ENCODE measurements around the gene ATF6. TPM values are rescaled to one million over a fixed set of nuclear protein-coding genes. Genes with fewer than 3 reads are reported as not detected.

Gene ATF6
- total and polyA plus RNA-seq, 2 of the 8 experiments (the other 6 are each of a cell fraction or from before 2014, with no cell fraction given) = 4.6 to 10.0 TPM

DNA sequence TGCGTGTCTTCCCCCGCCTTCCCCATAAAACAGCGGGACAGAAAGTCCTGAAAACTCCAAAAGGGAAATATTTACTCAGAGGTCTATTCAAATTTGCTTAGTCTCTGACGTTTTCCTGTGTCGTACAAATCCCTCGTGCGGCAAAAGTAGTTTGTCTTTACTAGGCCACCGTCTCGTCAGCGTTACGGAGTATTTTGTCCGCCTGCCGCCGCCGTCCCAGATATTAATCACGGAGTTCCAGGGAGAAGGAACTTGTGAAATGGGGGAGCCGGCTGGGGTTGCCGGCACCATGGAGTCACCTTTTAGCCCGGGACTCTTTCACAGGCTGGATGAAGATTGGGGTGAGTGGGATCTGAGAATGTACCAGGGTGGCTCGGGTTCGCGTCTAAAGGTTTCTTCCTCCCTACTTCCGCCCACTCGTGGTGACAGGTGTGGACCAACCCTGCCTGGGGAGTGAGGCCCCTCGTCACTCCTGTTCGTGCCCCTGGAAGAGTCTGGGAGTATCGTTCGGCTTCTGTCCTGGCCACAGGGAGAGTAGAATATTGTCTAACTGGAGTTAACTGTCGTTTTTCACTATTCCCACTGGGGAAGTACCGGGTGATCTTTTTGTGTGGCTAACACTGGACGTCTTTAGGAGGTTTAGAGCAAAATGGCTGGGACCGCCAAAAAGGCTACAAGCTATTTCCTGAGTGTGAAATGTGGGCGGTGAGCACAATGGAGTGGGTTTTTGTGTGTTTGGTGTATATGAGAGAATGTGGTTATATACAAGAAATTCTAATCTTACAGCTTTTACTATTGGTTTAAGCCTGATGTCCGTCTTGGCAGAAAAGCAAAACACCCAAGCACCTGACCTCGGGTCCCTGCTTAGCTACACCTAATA lies at the start of gene ATF6 (continued):
- TF ChIP-seq FOSL1 (IDR thresholded peaks at IDR 0.05; ENCODE audit: insufficient read depth, low read depth, low read length) = no peak
- TF ChIP-seq, protein P1, sequence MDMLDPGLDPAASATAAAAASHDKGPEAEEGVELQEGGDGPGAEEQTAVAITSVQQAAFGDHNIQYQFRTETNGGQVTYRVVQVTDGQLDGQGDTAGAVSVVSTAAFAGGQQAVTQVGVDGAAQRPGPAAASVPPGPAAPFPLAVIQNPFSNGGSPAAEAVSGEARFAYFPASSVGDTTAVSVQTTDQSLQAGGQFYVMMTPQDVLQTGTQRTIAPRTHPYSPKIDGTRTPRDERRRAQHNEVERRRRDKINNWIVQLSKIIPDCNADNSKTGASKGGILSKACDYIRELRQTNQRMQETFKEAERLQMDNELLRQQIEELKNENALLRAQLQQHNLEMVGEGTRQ (IDR thresholded peaks at IDR 0.05; ENCODE audit: low read length) = no peak
- no peak for TF ChIP-seq CHD2 (IDR thresholded peaks at IDR 0.05; ENCODE audit: low read length)
- peak in 1 of 2 experiments; percentile 73; a peak in 1 of 4 replicates for TF ChIP-seq SIN3A (conservative IDR thresholded peaks at IDR 0.05 in 1 of 2, IDR thresholded peaks at IDR 0.05 in 1 of 2; ENCODE audit: low read depth in 1 of 2, low read length in 2 of 2)
- TF ChIP-seq POLR2A (IDR thresholded peaks at IDR 0.05; ENCODE audit: control extremely low read depth in 1 of 2, low read depth in 2 of 2, low read length in 2 of 2) = peak in 1 of 2 experiments; percentile 58; a peak in 2 of 3 replicates
- no peak for TF ChIP-seq ZNF274 (IDR thresholded peaks at IDR 0.05; ENCODE audit: borderline replicate concordance, extremely low read depth, low read length)
- TF ChIP-seq, protein P2, sequence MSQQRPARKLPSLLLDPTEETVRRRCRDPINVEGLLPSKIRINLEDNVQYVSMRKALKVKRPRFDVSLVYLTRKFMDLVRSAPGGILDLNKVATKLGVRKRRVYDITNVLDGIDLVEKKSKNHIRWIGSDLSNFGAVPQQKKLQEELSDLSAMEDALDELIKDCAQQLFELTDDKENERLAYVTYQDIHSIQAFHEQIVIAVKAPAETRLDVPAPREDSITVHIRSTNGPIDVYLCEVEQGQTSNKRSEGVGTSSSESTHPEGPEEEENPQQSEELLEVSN (IDR thresholded peaks at IDR 0.05) = no peak
- TF ChIP-seq CHD1 (IDR thresholded peaks at IDR 0.05; ENCODE audit: low read depth, low read length) = no peak
- no peak for TF ChIP-seq JUND (IDR thresholded peaks at IDR 0.05; ENCODE audit: low read length)
- TF ChIP-seq ASH2L (IDR thresholded peaks at IDR 0.05; ENCODE audit: low read length) = peak; percentile 92
- peak; percentile 56 to 89; a peak in 2 of 4 replicates for TF ChIP-seq HDAC2 (IDR thresholded peaks at IDR 0.05; ENCODE audit: borderline replicate concordance in 1 of 2, low read depth in 2 of 2, low read length in 2 of 2)
- TF ChIP-seq TAF7 (optimal IDR thresholded peaks at IDR 0.05; ENCODE audit: borderline replicate concordance, low read depth, low read length) = no peak
- TF ChIP-seq, protein P3, sequence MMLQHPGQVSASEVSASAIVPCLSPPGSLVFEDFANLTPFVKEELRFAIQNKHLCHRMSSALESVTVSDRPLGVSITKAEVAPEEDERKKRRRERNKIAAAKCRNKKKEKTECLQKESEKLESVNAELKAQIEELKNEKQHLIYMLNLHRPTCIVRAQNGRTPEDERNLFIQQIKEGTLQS (IDR thresholded peaks at IDR 0.05; ENCODE audit: insufficient read depth, low read depth, low read length) = no peak
- TF ChIP-seq BCL11A (IDR thresholded peaks at IDR 0.05; ENCODE audit: low read depth in 2 of 2, low read length in 2 of 2) = no peak
- TF ChIP-seq CEBPB (IDR thresholded peaks at IDR 0.05; ENCODE audit: low read depth, low read length) = no peak
- no peak for TF ChIP-seq CBX5 (IDR thresholded peaks at IDR 0.05; ENCODE audit: low read depth, low read length)
- TF ChIP-seq BACH1 (IDR thresholded peaks at IDR 0.05; ENCODE audit: low read length) = peak; percentile 47
- peak; percentile 74 for TF ChIP-seq RBBP5 (IDR thresholded peaks at IDR 0.05; ENCODE audit: borderline replicate concordance, low read depth, low read length)
- TF ChIP-seq POLR2AphosphoS5 (IDR thresholded peaks at IDR 0.05; ENCODE audit: low read depth, low read length) = no peak
- TF ChIP-seq EZH2 (IDR thresholded peaks at IDR 0.05; ENCODE audit: low read depth, low read length, severe bottlenecking) = no peak
- TF ChIP-seq, protein P4, sequence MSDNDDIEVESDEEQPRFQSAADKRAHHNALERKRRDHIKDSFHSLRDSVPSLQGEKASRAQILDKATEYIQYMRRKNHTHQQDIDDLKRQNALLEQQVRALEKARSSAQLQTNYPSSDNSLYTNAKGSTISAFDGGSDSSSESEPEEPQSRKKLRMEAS (IDR thresholded peaks at IDR 0.05) = peak; percentile 22; the same call in 1 of the 2 replicates

All from H1 (cell line).